ENCODE measurements around the gene KDM7A. TPM values are rescaled to one million over a fixed set of nuclear protein-coding genes. Genes with fewer than 3 reads are reported as not detected.

KDM7A gene
- total and polyA plus RNA-seq, 9 of the 15 experiments (the other 6 are each of a cell fraction or from before 2014, with no cell fraction given) = 0.90 to 8.4 (median 7.0) TPM

DNA sequence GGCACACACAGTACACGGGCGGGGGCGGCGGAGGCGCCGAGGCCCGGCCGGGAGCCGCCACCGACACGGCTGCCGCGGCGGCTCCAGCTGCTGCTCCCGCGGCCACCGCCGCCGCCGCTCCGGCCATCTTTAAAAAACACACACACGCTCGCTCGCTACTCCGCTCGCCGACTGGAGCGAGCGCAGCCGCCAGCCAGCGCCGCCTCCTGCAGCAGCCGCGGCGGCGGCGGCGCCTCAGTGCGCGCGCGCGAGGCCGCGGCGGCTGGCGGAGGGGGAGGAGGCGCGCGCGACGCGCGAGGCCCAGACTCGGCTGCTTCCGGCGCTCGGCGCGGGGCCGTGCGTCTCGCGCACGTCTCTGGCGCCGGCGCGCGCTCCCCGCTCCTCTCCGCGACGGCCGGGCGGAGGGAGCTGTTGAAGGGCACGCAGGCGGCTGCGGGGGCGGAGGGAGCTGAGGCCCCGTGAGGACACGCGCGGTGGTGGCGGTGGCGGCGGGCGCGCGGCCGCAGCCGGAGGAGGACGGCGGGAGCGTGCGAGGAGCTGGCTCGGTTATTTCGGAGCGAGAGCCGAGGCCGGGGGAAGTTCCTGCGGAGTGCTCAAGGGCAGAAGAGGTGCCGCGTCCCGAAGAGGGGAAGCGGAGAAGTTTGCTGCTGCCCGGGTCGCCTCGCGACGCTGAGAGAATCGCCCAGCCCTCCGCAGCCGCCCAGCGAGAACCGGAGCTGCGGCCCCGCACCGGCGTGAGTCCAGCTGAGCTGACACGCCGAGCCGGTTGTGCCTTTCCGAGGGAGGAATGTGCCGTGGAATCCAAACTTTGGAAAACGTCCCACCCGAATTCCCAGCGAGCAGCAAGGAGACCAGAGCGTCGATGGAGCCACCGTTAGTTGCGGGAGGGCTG is at the start of gene KDM7A (continued):
- peak; percentile 69; the same call in 1 of the 2 replicates for TF ChIP-seq ZNF24 (IDR thresholded peaks at IDR 0.05)
- TF ChIP-seq, protein P1, sequence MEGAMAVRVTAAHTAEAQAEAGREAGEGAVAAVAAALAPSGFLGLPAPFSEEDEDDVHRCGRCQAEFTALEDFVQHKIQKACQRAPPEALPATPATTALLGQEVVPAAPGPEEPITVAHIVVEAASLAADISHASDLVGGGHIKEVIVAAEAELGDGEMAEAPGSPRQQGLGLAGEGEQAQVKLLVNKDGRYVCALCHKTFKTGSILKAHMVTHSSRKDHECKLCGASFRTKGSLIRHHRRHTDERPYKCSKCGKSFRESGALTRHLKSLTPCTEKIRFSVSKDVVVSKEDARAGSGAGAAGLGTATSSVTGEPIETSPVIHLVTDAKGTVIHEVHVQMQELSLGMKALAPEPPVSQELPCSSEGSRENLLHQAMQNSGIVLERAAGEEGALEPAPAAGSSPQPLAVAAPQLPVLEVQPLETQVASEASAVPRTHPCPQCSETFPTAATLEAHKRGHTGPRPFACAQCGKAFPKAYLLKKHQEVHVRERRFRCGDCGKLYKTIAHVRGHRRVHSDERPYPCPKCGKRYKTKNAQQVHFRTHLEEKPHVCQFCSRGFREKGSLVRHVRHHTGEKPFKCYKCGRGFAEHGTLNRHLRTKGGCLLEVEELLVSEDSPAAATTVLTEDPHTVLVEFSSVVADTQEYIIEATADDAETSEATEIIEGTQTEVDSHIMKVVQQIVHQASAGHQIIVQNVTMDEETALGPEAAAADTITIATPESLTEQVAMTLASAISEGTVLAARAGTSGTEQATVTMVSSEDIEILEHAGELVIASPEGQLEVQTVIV (CRISPR knock-in tag; IDR thresholded peaks at IDR 0.05; ENCODE audit: borderline replicate concordance) = no peak
- TF ChIP-seq NR2C2 (CRISPR knock-in tag; IDR thresholded peaks at IDR 0.05) = peak; percentile 62; the same call in 1 of the 2 replicates
- TF ChIP-seq NR2C2 (tag; IDR thresholded peaks at IDR 0.05) = peak; percentile 71; the same call in 1 of the 2 replicates
- TF ChIP-seq, protein P2, sequence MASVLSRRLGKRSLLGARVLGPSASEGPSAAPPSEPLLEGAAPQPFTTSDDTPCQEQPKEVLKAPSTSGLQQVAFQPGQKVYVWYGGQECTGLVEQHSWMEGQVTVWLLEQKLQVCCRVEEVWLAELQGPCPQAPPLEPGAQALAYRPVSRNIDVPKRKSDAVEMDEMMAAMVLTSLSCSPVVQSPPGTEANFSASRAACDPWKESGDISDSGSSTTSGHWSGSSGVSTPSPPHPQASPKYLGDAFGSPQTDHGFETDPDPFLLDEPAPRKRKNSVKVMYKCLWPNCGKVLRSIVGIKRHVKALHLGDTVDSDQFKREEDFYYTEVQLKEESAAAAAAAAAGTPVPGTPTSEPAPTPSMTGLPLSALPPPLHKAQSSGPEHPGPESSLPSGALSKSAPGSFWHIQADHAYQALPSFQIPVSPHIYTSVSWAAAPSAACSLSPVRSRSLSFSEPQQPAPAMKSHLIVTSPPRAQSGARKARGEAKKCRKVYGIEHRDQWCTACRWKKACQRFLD (CRISPR knock-in tag; IDR thresholded peaks at IDR 0.05) = peak; percentile 98
- no peak for TF ChIP-seq TFAM (CRISPR knock-in tag; conservative IDR thresholded peaks at IDR 0.05)
- 0 out of 2 replicates have a peak, but pooled peaks have one; percentile 9 for TF ChIP-seq MBD2 (IDR thresholded peaks at IDR 0.05; ENCODE audit: borderline replicate concordance, low read depth)
- TF ChIP-seq MCM2 (IDR thresholded peaks at IDR 0.05; ENCODE audit: low read depth) = no peak
- TF ChIP-seq ZNF561 (CRISPR knock-in tag; conservative IDR thresholded peaks at IDR 0.05) = no peak
- TF ChIP-seq, protein P3, sequence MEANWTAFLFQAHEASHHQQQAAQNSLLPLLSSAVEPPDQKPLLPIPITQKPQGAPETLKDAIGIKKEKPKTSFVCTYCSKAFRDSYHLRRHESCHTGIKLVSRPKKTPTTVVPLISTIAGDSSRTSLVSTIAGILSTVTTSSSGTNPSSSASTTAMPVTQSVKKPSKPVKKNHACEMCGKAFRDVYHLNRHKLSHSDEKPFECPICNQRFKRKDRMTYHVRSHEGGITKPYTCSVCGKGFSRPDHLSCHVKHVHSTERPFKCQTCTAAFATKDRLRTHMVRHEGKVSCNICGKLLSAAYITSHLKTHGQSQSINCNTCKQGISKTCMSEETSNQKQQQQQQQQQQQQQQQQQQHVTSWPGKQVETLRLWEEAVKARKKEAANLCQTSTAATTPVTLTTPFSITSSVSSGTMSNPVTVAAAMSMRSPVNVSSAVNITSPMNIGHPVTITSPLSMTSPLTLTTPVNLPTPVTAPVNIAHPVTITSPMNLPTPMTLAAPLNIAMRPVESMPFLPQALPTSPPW (CRISPR knock-in tag; IDR thresholded peaks at IDR 0.05) = peak; percentile 94
- TF ChIP-seq THRAP3 (IDR thresholded peaks at IDR 0.05; ENCODE audit: borderline replicate concordance) = no peak
- TF ChIP-seq PYGO2 (tag; IDR thresholded peaks at IDR 0.05) = no peak
- TF ChIP-seq ZNF174 (CRISPR knock-in tag; IDR thresholded peaks at IDR 0.05) = no peak
- no peak for TF ChIP-seq ZBTB8A (IDR thresholded peaks at IDR 0.05; ENCODE audit: partially characterized antibody)
- no peak; the same call in 1 of the 2 replicates for TF ChIP-seq ZKSCAN8 (CRISPR knock-in tag; IDR thresholded peaks at IDR 0.05)
- no peak for TF ChIP-seq POU5F1 (IDR thresholded peaks at IDR 0.05; ENCODE audit: borderline replicate concordance, low read depth, low read length, partially characterized antibody)
- peak; percentile 88 for TF ChIP-seq BHLHE40 (IDR thresholded peaks at IDR 0.05; ENCODE audit: low read length)
- TF ChIP-seq ZNF263 (CRISPR knock-in tag; IDR thresholded peaks at IDR 0.05; ENCODE audit: borderline replicate concordance) = peak; percentile 80; the same call in 1 of the 2 replicates
- no peak for TF ChIP-seq NCOA1 (IDR thresholded peaks at IDR 0.05; ENCODE audit: low read depth)

Measured in K562 (cell line).